NK-92 treated with Interleukin-12 subunit alpha and Interleukin-12 subunit beta, amount 100 ng/mL, for 24 hours (cell line): ENCODE measurements around the gene BACH1.

Experiments used
- DNase-seq: peaks from one replicate; lab custom pipeline; 2025; lab: John Stamatoyannopoulos, UW

Gene BACH1

GRCh38 chr21:29315131-29315749 lies 16.5 kb downstream of the BACH1 start:
- no peak for DNase-seq

- DNase-seq, result no peak
Measured at GRCh38 chr21:29316029-29316742, 17.5 kb downstream of the BACH1 start.

GRCh38 chr21:29316806-29317205 lies 18.1 kb downstream of the BACH1 start:
- DNase-seq, result no peak

GRCh38 chr21:29318354-29318753 lies 19.6 kb downstream of the BACH1 start:
- no peak for DNase-seq

- no peak for DNase-seq
Measured at GRCh38 chr21:29320031-29320430, 21.3 kb downstream of the BACH1 start.

GRCh38 chr21:29321217-29321616 lies 22.5 kb downstream of the BACH1 start:
- no peak for DNase-seq

- DNase-seq, result no peak
Measured at GRCh38 chr21:29321932-29322928, 23.5 kb downstream of the BACH1 start.

GRCh38 chr21:29323189-29323588 lies 24.5 kb downstream of the BACH1 start:
- no peak for DNase-seq

- no peak for DNase-seq
Measured at GRCh38 chr21:29326914-29327554, 28.3 kb downstream of the BACH1 start.

- DNase-seq, result no peak
Measured at GRCh38 chr21:29329406-29329805, 30.7 kb downstream of the BACH1 start.

GRCh38 chr21:29330797-29331196 lies 32.1 kb downstream of the BACH1 start:
- no peak for DNase-seq

- DNase-seq, result no peak
Measured at GRCh38 chr21:29332461-29333362, 34.0 kb downstream of the BACH1 start.

GRCh38 chr21:29333406-29333805 lies 34.7 kb downstream of the BACH1 start:
- no peak for DNase-seq

- DNase-seq, result no peak
Measured at GRCh38 chr21:29334717-29335428, 36.2 kb downstream of the BACH1 start.

- DNase-seq, result no peak
Measured at GRCh38 chr21:29335720-29336119, 37.0 kb downstream of the BACH1 start.

- DNase-seq, result no peak
Measured at GRCh38 chr21:29338256-29338655, 39.5 kb downstream of the BACH1 start.

GRCh38 chr21:29340228-29340627 lies 41.5 kb downstream of the BACH1 start:
- no peak for DNase-seq

- no peak for DNase-seq
Measured at GRCh38 chr21:29342363-29342957, 43.7 kb downstream of the BACH1 start.

GRCh38 chr21:29343519-29343918 lies 44.8 kb downstream of the BACH1 start:
- DNase-seq, result no peak

GRCh38 chr21:29346281-29346680 lies 47.6 kb downstream of the BACH1 start:
- no peak for DNase-seq
